ENCODE results near the gene CHPF2. TPM values are rescaled to one million over a fixed set of nuclear protein-coding genes. Genes with fewer than 3 reads are reported as not detected.

Gene CHPF2
- total RNA-seq, 3 donors from 2014 or later = 24.5 to 40.6 (median 38.3) TPM

DNA sequence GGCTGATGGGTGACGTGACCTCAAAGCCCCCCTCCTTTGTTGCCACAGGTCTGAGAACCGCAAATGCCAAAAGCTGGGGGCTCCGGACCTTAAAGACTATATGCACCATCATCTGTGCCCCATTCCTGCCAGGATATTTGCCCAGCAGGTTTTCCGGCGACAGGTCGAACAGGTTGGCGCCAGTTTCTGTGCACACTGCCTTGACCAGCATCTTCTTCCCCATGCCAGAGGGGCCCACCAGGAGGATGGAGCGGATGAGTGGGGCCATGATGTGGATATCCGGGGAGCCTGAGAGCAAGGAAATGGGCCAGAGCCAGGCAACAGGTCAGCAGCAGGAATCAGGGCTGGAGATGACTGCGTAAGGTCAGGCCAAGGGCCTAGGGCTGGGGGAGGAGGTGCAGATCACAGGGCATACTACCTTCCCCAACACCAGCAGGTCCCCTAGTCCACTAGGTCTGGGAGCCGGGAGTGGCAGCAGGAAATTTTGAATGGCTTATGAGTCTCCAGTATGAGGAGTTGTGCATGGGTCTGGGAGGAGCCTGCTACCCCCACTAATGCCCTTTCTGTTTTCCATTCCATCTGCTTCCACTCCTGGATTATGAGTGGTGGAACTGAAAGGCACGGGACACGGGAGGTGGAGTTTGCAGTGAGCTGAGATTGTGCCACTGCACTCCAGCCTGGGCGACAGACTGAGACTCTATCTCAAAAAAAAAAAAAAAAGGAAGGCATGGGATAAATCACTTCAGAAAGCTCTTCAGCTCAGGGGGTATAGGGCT lies 38.9 kb upstream of the CHPF2 start:
- H3K4me1 ChIP-seq = no peaks in the 10 kb centered on the region
- no peaks in the 10 kb centered on the region for H3K36me3 ChIP-seq
- intact Hi-C loops (cut with DNase I; ENCODE audit: low total_unique reads) = no loop called here
- DNase-seq (ENCODE audit: low spot score in 2 of 2) = no peak
- H3K27ac ChIP-seq = no peak overlapping the region
- H3K27me3 ChIP-seq = peaks cover 0 to 4% of the 10 kb centered on the region in 2 donors
- TF ChIP-seq POLR2A (IDR thresholded peaks at IDR 0.05) (no peak), POLR2AphosphoS5 (IDR thresholded peaks at IDR 0.05) (no peak), CTCF (IDR thresholded peaks at IDR 0.05) (no peak)
- no peak overlapping the region for H3K4me3 ChIP-seq
- no peaks in the 10 kb centered on the region for H3K9me3 ChIP-seq

GRCh38 chr7:151194188-151194587 lies 38.1 kb upstream of the CHPF2 start:
- intact Hi-C loops (cut with DNase I; ENCODE audit: low total_unique reads) = no loop called here
- no peaks in the 10 kb centered on the region for H3K36me3 ChIP-seq
- H3K9me3 ChIP-seq = no peaks in the 10 kb centered on the region
- H3K4me1 ChIP-seq = no peaks in the 10 kb centered on the region
- TF ChIP-seq CTCF (IDR thresholded peaks at IDR 0.05) = no peak
- no peak for TF ChIP-seq POLR2AphosphoS5 (IDR thresholded peaks at IDR 0.05)
- TF ChIP-seq POLR2A (IDR thresholded peaks at IDR 0.05) = no peak
- H3K27ac ChIP-seq = no peak overlapping the region
- DNase-seq (ENCODE audit: low spot score in 2 of 2) = no peak
- no peak overlapping the region for H3K4me3 ChIP-seq
- H3K27me3 ChIP-seq = peaks cover 0 to 4% of the 10 kb centered on the region in 2 donors

DNA sequence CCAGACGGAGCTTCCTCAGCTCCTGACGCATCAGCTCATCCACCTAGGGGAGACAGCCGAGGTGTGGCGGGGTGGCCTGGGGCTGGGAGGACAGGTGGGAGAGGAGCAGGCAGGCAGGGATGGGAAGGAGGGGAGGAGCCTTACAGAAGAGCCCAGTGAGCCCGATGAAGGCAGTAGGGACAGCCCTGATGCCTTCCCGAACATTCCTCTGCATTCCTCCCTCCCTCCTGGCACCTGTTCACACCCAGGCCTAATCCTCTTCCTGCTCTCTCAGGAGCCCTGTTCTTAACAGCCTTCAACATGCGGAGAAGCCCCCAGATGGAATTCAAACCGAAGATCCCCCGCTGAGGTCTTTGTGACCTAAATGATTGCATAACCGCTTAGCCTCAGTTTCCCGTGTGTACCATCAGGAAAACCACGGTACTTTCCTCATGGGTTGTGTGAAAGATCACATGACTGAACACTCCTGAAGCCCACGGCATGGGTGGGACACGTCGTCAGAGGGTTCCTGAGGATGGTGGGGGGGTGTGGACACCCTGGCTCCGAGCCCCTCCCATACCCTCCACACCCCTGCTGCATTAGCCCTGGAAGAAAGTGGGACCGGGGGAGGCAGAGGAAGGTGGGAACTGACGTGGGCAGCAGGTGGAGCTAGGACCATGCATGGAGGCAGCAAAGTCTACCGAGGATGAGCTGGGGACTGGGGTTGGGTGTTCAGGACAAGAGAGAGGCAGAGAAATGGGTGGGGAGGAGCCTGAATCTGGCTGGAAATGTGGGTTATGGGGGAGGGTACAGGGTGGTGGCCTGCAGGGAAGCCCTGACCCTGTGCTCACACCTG lies 36.5 kb upstream of the CHPF2 start:
- no peak for TF ChIP-seq CTCF (IDR thresholded peaks at IDR 0.05)
- no peak for TF ChIP-seq POLR2AphosphoS5 (IDR thresholded peaks at IDR 0.05)
- no peak for TF ChIP-seq POLR2A (IDR thresholded peaks at IDR 0.05)
- Histone ChIP-seq H3K4me3 (no peak overlapping the region), H3K4me1 (no peaks in the 10 kb centered on the region), H3K27me3 (peaks cover 0 to 4% of the 10 kb centered on the region in 2 donors), H3K36me3 (no peaks in the 10 kb centered on the region), H3K27ac (no peak overlapping the region), H3K9me3 (no peaks in the 10 kb centered on the region)
- DNase-seq (ENCODE audit: low spot score in 2 of 2) = no peak
- intact Hi-C loops (cut with DNase I; ENCODE audit: low total_unique reads) = no loop called here

DNA sequence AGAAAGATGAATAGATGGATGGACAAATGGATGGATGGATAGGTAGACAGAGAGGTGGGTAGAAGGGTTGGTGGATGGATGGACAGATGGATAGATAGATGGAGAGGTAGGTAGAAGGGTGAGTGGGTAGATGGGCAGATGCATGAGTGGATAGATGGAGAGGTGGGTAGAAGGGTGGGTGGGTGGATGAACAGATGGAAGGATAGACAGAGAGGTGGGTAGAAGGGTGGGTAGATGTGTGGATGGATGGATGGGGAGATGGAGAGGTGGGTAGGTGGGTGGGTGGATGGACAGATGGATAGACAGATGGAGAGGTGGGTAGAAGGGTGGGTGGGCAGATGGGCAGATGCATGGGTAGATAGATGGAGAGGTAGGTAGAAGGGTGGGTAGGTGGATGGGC lies 34.4 kb upstream of the CHPF2 start:
- intact Hi-C loops (cut with DNase I; ENCODE audit: low total_unique reads) = no loop called here

More for the DNA sequence above, 34.4 kb upstream of the CHPF2 start:
- H3K4me3 ChIP-seq = no peak overlapping the region
- no peaks in the 10 kb centered on the region for H3K4me1 ChIP-seq
- H3K27ac ChIP-seq = no peak overlapping the region
- no peaks in the 10 kb centered on the region for H3K9me3 ChIP-seq
- H3K27me3 ChIP-seq = no peaks in the 10 kb centered on the region
- DNase-seq (ENCODE audit: low spot score in 2 of 2) = no peak
- no peaks in the 10 kb centered on the region for H3K36me3 ChIP-seq
- TF ChIP-seq POLR2A (IDR thresholded peaks at IDR 0.05) (no peak), CTCF (IDR thresholded peaks at IDR 0.05) (no peak), POLR2AphosphoS5 (IDR thresholded peaks at IDR 0.05) (no peak)

Data from breast epithelium (tissue), 4 donors.